Kasumi-1 (cell line): Measurements from ENCODE around the gene JAML.

Source experiments
- DNase-seq, 2 experiments: peaks; one replicate each; lab custom pipeline; 2025; lab: John Stamatoyannopoulos, UW

Gene JAML

GRCh38 chr11:118145285-118146227 lies 79.3 kb downstream of the JAML start:
- peak; percentile 60 to 82 for DNase-seq

- DNase-seq = no peak
Measured at GRCh38 chr11:118144301-118145268, 80.2 kb downstream of the JAML start.
